HG03571 (cell line): ENCODE results near the gene ACKR3.

Experiments
- ATAC-seq: cut with Tn5 transposase; IDR thresholded peaks from one replicate; pipeline ENCODE4 v1.9.1; 2021; ENCODE audit not compliant: unreplicated experiment

ACKR3 gene

GRCh38 chr2:236583621-236584203 is 14.1 kb downstream of the ACKR3 start:
- ATAC-seq: no peak

GRCh38 chr2:236584521-236585384 is 15.1 kb downstream of the ACKR3 start:
- ATAC-seq: no peak

GRCh38 chr2:236585966-236586365 is 16.3 kb downstream of the ACKR3 start:
- ATAC-seq: no peak

DNA sequence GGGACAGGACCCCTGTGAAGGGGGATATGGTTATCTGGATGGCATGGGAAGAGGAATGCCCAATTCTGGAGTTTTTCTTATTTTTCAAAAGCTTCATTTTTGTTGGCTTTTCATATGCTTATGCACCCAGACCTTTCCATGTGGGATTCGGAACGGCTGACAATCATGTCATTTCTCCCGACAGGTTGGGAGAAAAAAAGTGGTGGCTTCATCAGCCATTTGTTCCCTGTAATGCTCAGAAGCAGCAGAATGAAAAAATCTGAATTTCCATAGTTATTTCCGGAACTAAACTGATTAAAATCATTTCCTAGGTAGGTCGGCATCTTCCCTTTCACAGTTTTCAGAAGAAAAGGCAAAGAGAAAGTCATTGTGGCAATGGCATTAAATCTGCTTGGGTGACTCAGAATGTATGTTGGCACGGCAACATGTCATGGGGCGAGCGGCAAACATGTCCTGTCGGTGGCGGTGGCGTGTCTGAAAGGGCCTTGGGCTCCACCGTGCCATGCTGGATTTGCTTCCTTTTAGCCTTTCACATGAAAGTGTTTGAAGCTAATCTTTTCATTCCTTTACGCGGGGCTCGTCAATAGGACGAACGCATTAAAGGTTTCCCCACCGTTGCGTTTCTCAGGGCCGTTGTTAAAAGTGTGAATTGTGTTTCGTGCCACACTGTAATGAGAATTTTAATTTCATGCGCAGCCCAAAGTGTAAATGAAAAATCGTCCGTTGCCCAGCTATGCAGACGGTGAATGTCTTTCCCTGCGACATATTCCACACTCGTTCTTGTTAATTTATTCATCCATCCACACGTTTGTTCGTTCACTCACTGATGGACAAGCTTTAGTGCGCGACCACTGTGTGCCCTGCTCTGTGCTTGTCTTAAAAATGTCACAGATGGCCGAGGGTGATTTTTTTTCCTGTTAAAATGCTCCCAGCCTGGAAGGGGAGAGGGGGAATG is 18.5 kb downstream of the ACKR3 start:
- ATAC-seq: no peak

- ATAC-seq: no peak
Observed at GRCh38 chr2:236588932-236589592, 19.4 kb downstream of the ACKR3 start.

DNA sequence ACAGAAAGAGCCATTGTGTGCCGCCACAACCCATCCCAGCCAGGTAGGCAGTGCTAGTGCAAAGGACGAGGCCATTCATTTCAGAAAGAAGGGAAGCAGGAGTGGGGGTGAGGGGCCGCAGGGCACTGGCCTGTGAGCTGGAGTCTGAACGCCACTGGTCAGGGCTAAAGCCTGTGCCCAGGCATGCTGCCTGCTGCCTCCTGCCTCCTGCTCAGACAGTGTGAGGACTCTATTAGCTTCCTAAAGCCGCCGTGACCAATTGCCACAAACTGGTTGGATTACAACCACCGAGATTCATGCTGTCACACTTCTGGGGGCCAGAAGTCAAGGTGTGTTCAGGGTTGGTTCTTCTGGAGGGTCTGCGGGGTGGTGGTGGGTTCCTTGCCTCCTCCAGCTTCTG is 21.2 kb downstream of the ACKR3 start:
- ATAC-seq: no peak

DNA sequence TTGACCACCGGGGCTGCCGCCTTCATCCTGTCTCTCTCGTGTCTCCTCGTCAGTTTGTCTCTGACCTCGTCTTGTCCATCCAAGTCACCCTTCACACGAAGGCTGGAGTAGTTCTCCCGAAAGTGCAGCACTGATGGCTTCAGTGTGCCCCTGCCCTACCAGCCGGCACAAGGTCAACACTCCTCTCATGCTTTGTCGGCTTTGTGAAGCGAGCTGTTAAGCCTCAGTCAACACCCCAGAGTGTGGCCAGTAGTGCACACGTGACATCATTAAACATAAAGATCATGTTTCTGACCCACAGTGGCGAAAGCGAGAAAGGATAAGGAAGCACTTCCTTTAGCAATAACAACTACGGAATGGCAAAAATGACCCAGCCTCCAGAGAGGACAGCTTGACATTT is 23.2 kb downstream of the ACKR3 start:
- no peak for ATAC-seq

- ATAC-seq: no peak
Observed at GRCh38 chr2:236593531-236593930, 23.9 kb downstream of the ACKR3 start.

DNA sequence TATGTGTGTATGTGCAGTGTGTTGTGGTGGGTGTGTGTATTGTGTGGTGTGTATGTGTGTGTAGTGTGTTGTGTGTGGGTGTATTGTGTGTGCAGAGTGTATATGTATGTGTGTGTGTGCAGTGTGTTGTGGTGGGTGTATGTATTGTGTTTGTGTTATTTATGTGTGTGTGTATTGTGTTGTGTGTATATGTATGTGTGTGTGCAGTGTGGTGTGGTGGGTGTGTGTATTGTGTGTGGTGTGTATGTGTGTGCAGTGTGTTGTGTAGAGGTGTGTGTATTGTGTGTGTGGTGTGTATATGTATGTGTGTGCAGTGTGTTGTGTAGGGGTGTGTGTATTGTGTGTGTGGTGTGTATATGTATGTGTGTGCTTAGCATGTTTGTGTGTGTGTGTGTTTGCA is 24.3 kb downstream of the ACKR3 start:
- ATAC-seq: no peak

- no peak for ATAC-seq
Observed at GRCh38 chr2:236597629-236598028, 28.0 kb downstream of the ACKR3 start.

DNA sequence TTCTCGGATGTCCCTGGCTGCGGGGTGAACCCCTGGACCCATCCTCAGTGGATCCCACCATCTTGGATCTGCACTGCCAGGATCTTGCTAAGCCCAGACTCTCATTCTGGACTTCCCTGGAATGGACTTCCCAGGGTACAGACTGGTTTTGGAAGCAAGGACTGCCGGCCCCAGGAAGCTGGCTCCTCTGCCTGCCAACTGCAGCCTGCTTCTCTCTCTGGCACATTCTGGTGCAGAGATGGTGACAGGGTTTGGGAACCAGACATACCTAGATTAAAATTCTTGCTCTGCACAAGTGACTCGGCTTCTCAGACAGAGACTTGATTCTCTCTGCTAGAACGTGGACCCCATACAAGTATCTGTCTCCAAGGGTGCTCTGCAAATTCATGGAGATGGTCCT is 29.4 kb downstream of the ACKR3 start:
- no peak for ATAC-seq

DNA sequence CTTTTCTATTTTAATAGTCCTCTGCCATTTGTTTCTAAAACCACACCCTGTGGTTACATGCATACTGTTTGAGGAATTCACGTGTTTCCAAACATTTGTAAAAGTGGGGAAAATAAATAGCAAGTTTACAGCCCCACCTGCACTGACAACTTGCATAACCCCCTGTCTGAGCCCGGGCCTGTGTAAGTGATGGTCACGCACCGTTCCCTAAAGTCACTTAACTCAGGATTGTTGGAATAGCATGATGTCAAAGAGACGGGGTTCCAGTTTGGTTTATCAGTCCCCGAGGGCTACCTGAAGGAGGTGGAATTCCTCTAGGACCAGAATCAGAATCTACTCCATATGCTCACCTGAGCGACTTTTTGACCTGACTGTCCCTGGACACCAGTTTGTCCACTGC is 30.5 kb downstream of the ACKR3 start:
- no peak for ATAC-seq

DNA sequence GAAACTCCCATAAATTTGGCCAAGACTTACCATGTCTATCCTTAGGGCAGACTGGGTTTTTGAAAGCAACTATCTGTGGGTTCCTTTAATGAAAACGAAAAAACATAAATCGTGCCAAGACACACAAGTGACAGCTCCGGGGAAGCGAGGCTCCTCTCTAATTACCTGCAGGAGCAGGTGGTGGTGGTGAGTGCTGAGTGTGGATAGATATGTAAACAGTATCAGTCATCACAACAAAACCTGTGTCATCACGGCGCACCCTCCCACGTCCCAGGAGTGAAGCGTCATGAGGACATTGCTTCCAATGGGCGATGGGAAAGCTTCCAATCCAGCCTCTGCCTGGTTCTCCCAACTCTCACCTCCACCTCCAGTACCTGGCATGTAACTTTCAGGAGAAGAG is 31.3 kb downstream of the ACKR3 start:
- no peak for ATAC-seq

DNA sequence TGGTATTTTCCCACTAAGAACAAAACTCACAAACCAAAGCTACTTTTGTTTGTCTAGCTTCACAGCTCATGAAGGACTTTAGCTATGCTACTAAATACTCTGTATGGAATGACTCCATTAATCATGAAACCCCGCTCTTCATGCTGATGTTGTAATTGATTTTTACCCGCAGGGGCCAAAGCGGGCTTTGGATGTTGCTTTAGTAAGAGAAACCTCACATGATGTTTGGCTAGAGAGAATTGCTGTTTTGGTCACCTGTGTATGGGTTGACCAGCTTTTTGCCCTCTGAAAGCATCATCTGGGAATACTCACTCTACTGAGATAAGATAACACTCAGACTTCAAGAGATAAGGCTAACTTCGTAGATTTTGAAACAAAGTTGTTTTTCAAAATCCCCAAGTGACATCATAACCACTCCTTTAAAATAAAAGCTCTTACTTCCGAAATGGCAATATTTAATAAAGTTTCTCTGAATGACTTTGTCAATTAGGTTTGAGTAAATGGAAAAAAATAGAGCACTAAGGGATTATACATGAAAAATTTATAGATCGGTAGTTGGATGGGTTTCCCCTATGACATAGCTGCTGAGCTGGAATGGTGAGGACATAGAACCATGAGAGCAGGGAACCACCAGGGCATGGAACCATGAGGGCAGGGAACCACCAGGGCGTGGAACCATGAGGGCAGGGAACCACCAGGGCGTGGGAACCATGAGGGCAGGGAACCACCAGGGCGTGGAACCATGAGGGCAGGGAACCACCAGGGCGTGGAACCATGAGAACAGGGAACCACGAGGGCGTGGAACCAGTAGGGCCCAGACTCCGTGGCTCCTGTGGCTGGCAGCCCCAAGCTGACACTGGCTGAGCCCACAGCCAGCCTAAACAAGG is 31.9 kb downstream of the ACKR3 start:
- ATAC-seq: no peak

GRCh38 chr2:236602678-236603077 is 33.1 kb downstream of the ACKR3 start:
- ATAC-seq: no peak

- no peak for ATAC-seq
Observed at GRCh38 chr2:236603361-236604015, 33.9 kb downstream of the ACKR3 start.

GRCh38 chr2:236604575-236605344 is 35.1 kb downstream of the ACKR3 start:
- ATAC-seq: no peak

DNA sequence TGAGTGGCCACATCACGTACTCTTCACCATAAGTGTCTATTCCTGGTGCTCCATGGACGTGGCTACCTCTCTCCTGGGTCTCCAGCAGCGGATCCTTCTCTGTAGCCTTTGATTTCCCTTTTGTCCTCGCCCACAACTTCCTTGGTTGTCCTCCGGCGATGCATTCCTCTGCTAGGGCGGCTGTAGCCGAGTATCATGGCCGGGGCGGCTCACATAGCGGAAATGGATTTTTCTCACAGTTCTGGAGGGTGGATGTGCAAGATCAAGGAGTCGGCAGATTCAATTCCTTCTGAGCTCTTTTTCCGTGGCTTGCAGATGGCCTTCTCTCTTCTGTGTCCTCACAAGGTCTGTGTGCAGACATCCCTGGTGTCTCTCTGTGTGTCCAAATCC is 35.7 kb downstream of the ACKR3 start:
- no peak for ATAC-seq

GRCh38 chr2:236606023-236606422 is 36.4 kb downstream of the ACKR3 start:
- no peak for ATAC-seq
